ENCODE measurements around the gene FBXL20. TPM values are rescaled to one million over a fixed set of nuclear protein-coding genes. Genes with fewer than 3 reads are reported as not detected.
"Not testable (repeated sequence)": the region's sequence is repeated elsewhere in the genome, so short reads cannot be mapped to it uniquely, and the experiment has no call there.

FBXL20 gene
- total and polyA plus RNA-seq, 2 donors, result 4.0 to 18.6 TPM

DNA sequence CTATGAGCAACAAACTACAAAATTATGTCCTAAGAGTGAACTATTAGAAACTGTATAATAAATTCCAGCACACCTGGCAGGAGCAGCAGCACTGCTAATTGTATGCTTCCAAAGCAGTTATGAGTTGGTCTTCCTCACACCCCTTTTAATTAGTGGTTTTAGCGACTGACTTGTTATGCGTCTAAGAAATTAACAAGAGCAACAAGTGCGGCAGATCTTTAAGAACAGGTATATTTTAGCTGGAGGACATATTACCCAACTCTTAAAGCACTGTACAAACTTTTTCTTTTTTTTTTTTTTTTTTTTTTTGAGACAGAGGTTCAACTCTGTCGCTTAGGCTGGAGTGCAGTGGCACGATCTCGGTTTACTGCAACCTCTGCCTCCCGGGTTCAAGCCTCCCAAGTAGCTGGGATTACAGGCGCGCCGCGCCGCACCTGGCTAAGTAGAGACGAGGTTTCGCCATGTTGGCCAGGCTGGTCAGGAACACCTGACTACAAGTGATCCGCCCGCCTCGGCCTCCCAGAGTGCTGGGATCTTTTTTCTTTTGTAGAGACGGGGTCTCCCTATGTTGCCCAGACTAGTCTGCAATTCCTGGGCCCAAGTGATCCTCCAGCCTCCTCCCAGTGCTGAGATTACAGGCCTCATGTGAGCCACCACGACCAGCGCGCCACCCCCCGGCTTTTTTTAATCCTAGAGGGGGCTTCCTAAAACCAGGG lies 1.6 kb upstream of the FBXL20 start:
- DNase-seq (ENCODE audit: extremely low spot score), result no peak
- Histone ChIP-seq H3K27ac (ENCODE audit: low read depth) (no peak overlapping the region), H3K4me3 (ENCODE audit: low read depth, low read length) (no peak overlapping the region), H3K36me3 (ENCODE audit: insufficient read depth) (peaks cover 2% of the 10 kb centered on the region), H3K4me1 (ENCODE audit: insufficient read depth) (peaks cover 2% of the 10 kb centered on the region)
- WGBS, result 62% methylated on average over 22 of the region's 22 CpGs

GRCh38 chr17:39402244-39402889 lies 941 bp upstream of the FBXL20 start:
- peaks cover 1% of the 10 kb centered on the region for H3K36me3 ChIP-seq (ENCODE audit: insufficient read depth)
- H3K4me1 ChIP-seq (ENCODE audit: insufficient read depth), result peaks cover 2% of the 10 kb centered on the region
- peak overlapping the region; percentile 95 for H3K4me3 ChIP-seq (ENCODE audit: low read depth, low read length)
- 1% methylated on average over 53 of the region's 53 CpGs for WGBS
- peak; percentile 80 for DNase-seq (ENCODE audit: extremely low spot score)
- peak overlapping the region; percentile 59 for H3K27ac ChIP-seq (ENCODE audit: low read depth)

GRCh38 chr17:39400547-39401411 lies 647 bp downstream of the FBXL20 start:
- Histone ChIP-seq H3K4me3 (ENCODE audit: low read depth, low read length) (peak overlapping the region; percentile 95), H3K4me1 (ENCODE audit: insufficient read depth) (peaks cover 2% of the 10 kb centered on the region), H3K27ac (ENCODE audit: low read depth) (peak overlapping the region; percentile 90), H3K36me3 (ENCODE audit: insufficient read depth) (no peaks in the 10 kb centered on the region)
- WGBS, result under 1% methylated on average over 46 of the region's 46 CpGs
- no peak for DNase-seq (ENCODE audit: extremely low spot score)

DNA sequence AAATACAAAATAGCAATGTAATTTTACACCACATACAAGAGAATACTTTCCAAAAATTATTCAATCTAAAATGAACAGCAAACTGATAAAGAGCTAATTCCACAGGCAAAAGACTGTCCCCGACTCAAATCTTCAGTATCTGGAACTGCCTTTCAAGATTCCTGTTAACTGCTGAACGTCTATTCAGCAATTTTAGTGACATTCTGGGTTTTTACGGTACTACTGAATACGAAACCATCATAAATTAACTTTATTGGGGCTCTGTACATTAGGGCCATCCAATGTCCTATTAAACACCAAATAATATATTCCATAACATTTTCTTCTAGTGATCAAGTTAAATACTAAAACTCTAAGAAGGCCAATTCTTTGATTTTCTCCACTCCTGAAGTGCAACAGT lies 1.6 kb downstream of the FBXL20 start:
- peak overlapping the region; percentile 95 for H3K4me3 ChIP-seq (ENCODE audit: low read depth, low read length)
- H3K27ac ChIP-seq (ENCODE audit: low read depth), result no peak overlapping the region
- WGBS, result 40% methylated on average over 4 of the region's 4 CpGs
- H3K4me1 ChIP-seq (ENCODE audit: insufficient read depth), result peaks cover 2% of the 10 kb centered on the region
- no peak for DNase-seq (ENCODE audit: extremely low spot score)
- H3K36me3 ChIP-seq (ENCODE audit: insufficient read depth), result no peaks in the 10 kb centered on the region

DNA sequence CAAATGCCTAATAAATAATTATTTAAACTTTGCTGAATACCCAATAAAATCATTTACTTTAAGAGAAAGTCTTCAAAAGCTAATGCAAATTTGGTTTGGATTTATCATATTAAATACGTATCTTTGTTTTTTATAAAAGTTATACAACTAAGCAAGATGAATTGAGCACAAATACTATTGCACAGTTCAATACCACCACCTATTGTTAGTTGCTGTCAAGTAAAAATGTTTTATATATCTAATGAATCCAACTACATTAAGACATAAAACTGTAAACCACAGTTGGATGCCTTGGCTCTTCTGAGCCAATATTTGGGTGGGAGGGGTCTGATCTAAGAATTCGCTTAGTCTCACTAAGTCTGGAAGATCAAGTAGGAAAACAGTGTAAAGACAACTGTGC lies 7.7 kb downstream of the FBXL20 start:
- 47% methylated on average over 2 of the region's 2 CpGs for WGBS
- Histone ChIP-seq H3K36me3 (ENCODE audit: insufficient read depth) (no peaks in the 10 kb centered on the region), H3K4me1 (ENCODE audit: insufficient read depth) (no peaks in the 10 kb centered on the region), H3K4me3 (ENCODE audit: low read depth, low read length) (no peak overlapping the region), H3K27ac (ENCODE audit: low read depth) (no peak overlapping the region)
- no peak for DNase-seq (ENCODE audit: extremely low spot score)

DNA sequence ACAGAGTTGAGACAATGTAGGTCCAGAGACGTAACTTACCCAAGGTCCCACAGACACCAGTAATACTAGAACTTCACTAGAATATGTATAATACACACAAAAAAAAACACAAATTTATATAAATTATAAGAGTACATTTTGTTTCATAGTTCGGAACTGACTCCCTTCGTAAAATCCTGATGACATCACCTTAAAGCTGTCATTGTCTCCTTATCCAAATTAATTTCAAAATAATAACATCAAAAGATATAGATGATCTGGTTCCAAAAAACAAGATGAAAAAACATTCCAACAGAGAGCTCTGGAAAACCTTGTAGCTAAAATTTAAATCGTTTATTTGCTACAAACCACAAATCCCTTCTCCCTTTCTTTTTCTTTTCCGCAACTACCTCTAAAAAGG lies 10.0 kb downstream of the FBXL20 start:
- H3K4me3 ChIP-seq (ENCODE audit: low read depth, low read length), result no peak overlapping the region
- no peaks in the 10 kb centered on the region for H3K4me1 ChIP-seq (ENCODE audit: insufficient read depth)
- WGBS, result 79% methylated on average over 5 of the region's 5 CpGs
- no peaks in the 10 kb centered on the region for H3K36me3 ChIP-seq (ENCODE audit: insufficient read depth)
- no peak overlapping the region for H3K27ac ChIP-seq (ENCODE audit: low read depth)
- DNase-seq (ENCODE audit: extremely low spot score), result no peak

DNA sequence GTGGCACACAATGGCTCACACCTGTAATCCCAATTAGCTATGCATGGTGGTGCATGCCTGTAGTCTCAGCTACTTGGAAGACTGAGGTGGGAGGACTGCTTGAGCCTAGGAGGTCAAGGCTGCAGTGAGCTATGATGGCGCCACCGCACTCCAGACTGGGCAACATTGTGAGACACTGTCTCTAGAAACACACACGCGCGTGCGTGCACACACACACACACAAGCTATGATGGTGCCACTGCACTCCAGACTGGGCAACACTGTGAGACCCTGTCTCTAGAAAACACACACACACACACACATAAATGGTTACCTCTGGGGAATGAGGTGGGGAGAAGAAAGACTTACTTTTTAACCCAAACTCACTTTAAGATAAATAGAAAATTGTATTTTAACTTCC lies 16.4 kb downstream of the FBXL20 start:
- H3K36me3 ChIP-seq (ENCODE audit: insufficient read depth), result no peaks in the 10 kb centered on the region
- no peak for DNase-seq (ENCODE audit: extremely low spot score)
- WGBS, result over 99% methylated on average over 6 of the region's 6 CpGs

DNA sequence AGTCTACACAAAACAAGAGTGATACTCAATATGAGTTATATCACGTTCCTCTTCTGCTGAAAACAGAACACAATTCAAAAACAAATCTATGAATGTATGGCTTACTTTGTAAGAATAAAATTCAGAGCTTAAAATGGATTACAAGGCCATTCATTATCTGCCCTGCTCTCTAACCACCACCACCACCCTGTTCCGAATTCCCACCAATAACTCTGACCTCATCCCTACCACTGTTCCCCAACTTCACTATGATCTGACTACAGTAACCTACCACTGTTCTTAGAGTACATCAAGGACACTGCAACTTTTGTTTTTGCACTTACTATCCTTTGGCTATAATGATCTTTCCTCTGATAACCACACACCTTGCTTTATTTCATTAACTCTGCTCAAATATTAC lies 21.3 kb downstream of the FBXL20 start:
- 70% methylated on average over 2 of the region's 2 CpGs for WGBS
- Histone ChIP-seq H3K36me3 (ENCODE audit: insufficient read depth) (no peaks in the 10 kb centered on the region), H3K4me3 (ENCODE audit: low read depth, low read length) (no peak overlapping the region), H3K27ac (ENCODE audit: low read depth) (no peak overlapping the region), H3K4me1 (ENCODE audit: insufficient read depth) (peaks cover 1% of the 10 kb centered on the region)
- DNase-seq (ENCODE audit: extremely low spot score), result no peak

More for the DNA sequence above, 16.4 kb downstream of the FBXL20 start:
- Histone ChIP-seq H3K27ac (ENCODE audit: low read depth) (no peak overlapping the region), H3K4me1 (ENCODE audit: insufficient read depth) (no peaks in the 10 kb centered on the region), H3K4me3 (ENCODE audit: low read depth, low read length) (no peak overlapping the region)

DNA sequence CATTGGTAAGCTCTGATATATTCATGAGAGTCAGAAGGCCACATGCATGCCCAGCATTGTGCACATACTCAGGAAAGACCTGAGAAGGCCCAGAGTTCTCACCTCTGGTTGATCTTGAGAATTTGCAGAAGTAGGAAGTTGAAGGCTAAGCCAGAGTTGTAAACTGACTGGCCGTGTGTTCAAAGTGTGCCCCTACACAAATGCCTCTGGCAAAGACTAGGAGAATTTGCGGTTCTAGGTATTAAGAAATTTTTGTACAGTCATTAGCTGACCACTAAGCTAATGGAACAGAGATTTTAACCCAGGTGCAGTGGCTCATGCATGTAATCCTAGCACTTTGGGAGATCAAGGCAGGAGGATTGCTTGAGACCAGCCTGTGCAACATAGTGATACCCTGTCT lies 25.0 kb downstream of the FBXL20 start:
- DNase-seq (ENCODE audit: extremely low spot score), result no peak
- Histone ChIP-seq H3K27ac (ENCODE audit: low read depth) (no peak overlapping the region), H3K36me3 (ENCODE audit: insufficient read depth) (no peaks in the 10 kb centered on the region), H3K4me3 (ENCODE audit: low read depth, low read length) (no peak overlapping the region), H3K4me1 (ENCODE audit: insufficient read depth) (peaks cover 1% of the 10 kb centered on the region)
- WGBS, result 43% methylated on average over 2 of the region's 2 CpGs

- DNase-seq (ENCODE audit: extremely low spot score); H3K36me3 ChIP-seq (ENCODE audit: insufficient read depth); H3K4me3 ChIP-seq (ENCODE audit: low read depth, low read length); H3K27ac ChIP-seq (ENCODE audit: low read depth); H3K4me1 ChIP-seq (ENCODE audit: insufficient read depth): not testable (repeated sequence)
- WGBS, result 96% methylated on average over 4 of the region's 4 CpGs
Measured at GRCh38 chr17:39367805-39368204, 33.6 kb downstream of the FBXL20 start.

GRCh38 chr17:39365872-39366271 lies 35.6 kb downstream of the FBXL20 start:
- H3K4me3 ChIP-seq (ENCODE audit: low read depth, low read length), result no peak overlapping the region
- no peak for DNase-seq (ENCODE audit: extremely low spot score)
- 53% methylated on average over 5 of the region's 5 CpGs for WGBS
- no peaks in the 10 kb centered on the region for H3K4me1 ChIP-seq (ENCODE audit: insufficient read depth)
- no peaks in the 10 kb centered on the region for H3K36me3 ChIP-seq (ENCODE audit: insufficient read depth)
- H3K27ac ChIP-seq (ENCODE audit: low read depth), result no peak overlapping the region

- no peak for DNase-seq (ENCODE audit: extremely low spot score)
- Histone ChIP-seq H3K4me1 (ENCODE audit: insufficient read depth) (no peaks in the 10 kb centered on the region), H3K4me3 (ENCODE audit: low read depth, low read length) (no peak overlapping the region)
Measured at GRCh38 chr17:39365242-39365641, 36.2 kb downstream of the FBXL20 start.

GRCh38 chr17:39364236-39365025 lies 37.0 kb downstream of the FBXL20 start:
- DNase-seq (ENCODE audit: extremely low spot score), result no peak
- 78% methylated on average over 8 of the region's 8 CpGs for WGBS
- Histone ChIP-seq H3K36me3 (ENCODE audit: insufficient read depth) (no peaks in the 10 kb centered on the region), H3K4me3 (ENCODE audit: low read depth, low read length) (no peak overlapping the region), H3K27ac (ENCODE audit: low read depth) (no peak overlapping the region), H3K4me1 (ENCODE audit: insufficient read depth) (no peaks in the 10 kb centered on the region)

More at GRCh38 chr17:39365242-39365641, 36.2 kb downstream of the FBXL20 start:
- WGBS, result 25% methylated on average over 4 of the region's 4 CpGs
- H3K27ac ChIP-seq (ENCODE audit: low read depth), result no peak overlapping the region
- H3K36me3 ChIP-seq (ENCODE audit: insufficient read depth), result no peaks in the 10 kb centered on the region

All from urinary bladder (tissue), 4 donors.